GM21576 (cell line): Measurements from ENCODE around the gene SPDYE4.

ENCODE experiments used
- ATAC-seq: cut with Tn5 transposase; IDR thresholded peaks from one replicate; pipeline ENCODE4 v1.9.1; 2021; ENCODE audit warnings: mild to moderate bottlenecking, moderate library complexity; ENCODE audit not compliant: unreplicated experiment

SPDYE4 gene

DNA sequence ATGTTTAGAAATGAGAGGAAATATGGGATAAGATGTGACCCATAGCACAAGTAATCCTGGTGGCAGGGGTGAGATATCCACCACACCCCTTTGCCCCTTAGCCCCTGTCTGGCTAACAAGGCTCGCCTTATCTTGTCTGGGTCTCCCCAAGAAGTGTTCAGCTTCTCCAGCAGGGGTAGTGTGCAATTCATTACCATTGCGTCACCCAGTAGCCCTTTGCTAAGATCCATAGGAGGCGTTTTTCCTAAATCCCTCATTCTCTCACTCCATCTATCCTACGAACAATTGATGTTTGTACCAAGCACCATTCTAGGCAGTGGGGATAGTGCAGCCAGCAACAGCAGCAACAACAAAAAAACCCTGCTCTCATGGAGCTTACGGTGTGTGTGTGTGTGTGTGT is 44.5 kb downstream of the SPDYE4 start:
- ATAC-seq: no peak

- ATAC-seq: no peak
These were observed 45.0 kb downstream of the SPDYE4 start for GRCh38 chr17:8713315-8713714.

DNA sequence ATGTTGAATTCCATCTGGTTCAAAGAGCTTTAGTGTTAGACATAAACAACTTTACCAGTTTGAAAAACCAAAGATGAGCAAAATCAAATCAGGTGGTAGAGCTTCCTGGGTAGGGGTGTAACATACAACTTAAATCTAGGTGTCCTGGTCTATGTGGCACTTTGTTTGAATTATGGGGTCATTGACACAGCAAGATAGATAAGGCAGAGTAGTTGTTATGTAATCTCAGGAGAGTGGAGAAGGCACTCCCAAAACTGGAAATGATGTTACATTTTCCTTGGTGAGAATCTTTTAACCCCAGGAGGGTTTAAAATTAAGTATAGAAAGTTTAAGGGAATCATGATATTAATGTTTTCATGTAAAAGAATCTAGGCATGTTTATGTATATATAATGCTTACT is 45.6 kb downstream of the SPDYE4 start:
- no peak for ATAC-seq

DNA sequence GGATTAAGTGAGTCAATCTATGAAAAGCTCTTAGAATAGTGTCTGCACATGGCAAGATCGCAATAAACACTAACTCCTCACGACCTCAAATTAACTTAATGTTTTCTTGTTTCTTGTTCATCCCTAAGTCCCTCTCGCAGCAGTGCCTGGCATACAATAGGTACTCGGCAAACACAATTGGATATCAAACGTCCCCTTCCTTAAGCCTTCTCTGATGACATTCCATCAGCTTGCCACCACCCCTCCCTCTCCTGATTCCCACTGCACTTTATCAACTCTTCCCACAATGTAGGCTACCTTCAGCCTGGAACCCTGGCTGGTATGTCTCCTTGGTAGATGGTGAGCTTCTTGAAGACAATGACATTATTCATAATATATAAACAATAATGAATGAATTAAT is 47.1 kb downstream of the SPDYE4 start:
- ATAC-seq: no peak

GRCh38 chr17:8710813-8711212 is 47.5 kb downstream of the SPDYE4 start:
- no peak for ATAC-seq

GRCh38 chr17:8709006-8709405 is 49.3 kb downstream of the SPDYE4 start:
- ATAC-seq: no peak

DNA sequence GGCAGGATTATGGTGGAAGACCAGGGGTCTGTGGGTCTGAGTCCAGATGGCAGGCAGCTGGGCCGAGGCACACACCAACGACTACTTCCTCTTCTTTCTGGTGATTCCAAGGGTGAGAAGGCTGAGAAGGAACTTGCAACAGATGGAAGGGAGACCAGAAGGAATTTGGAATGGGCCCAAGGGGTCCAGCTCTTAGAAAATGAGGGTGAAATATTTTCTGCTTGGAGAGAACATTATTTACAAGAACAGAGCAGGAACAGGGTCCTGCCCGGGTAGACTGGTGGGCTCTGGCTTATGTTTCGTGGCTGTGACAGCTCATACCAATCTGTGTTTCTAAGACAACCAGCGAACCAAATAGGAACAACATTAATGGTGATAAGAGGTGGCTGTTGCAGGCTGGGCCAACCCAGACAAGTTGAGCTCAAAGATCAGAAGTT is 50.3 kb downstream of the SPDYE4 start:
- ATAC-seq: no peak

DNA sequence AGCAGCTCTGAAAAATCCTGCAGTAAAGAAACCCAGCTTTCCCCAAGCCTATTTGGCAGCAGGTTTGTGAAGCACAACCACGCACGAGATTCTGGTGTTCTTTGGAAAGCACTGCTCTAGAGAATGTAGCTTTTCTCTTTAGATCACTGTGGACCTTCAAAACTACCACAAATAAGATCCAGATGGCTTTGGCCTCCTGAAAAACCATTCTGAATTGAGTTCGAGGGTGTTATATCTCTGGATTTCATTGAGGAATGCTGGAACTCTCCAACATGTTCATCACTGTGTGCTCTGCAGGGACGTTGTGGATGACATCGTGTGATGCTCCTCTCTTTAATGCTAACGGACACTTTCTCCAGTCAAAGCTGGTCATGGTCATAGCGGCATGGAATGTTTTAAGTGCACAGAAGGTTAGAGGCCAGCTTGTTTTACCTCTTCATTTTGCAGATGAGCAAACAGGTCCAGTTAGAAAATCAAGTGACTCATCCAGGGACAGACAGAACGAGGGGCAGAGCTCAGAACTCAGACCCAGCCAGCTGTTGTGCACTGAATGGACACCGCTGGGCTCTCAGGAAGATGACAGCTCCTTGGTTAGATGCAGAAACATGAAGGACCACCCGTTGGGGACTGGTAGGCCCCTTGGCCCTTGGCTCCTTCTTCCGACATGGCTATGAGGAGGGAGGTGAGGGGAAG is 50.9 kb downstream of the SPDYE4 start:
- no peak for ATAC-seq

DNA sequence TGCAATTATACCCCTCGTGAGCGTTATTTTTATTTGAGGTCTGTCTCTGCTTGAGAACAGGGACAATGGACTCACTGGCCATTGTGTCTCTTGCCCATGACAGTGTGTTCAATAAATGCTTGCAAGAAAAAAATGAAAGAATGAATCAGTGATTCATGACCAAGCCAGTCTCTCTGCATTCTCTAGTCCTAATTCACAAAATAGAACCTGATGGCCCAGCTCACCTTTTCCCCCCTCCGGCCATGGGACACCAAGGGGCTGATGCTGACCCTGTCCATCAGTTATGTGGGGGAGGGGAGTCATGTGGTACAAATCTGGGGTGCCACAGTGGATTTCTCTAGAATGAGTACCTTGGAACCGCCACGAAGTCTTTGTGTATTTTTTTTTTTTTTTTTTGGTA is 51.9 kb downstream of the SPDYE4 start:
- no peak for ATAC-seq

DNA sequence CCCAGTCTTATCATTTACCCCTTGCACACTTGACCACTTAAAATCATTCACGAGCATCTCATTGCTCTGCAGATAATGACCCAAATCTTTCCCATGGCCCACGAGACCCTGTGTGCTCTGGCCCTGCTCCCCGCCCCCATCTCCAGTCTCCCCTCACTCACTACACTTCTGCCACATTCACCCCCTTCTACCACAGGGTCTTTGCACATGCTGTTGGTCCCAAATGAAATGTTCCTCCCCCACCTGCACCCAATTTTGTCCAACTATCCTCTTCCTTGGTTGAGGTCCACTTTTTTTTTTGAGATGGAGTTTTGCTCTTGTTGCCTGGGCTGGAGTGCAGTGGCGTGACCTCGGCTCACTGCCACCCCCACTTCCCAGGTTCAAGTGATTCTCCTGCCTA is 52.9 kb downstream of the SPDYE4 start:
- no peak for ATAC-seq

GRCh38 chr17:8703001-8703400 is 55.3 kb downstream of the SPDYE4 start:
- ATAC-seq: no peak

GRCh38 chr17:8701754-8702153 is 56.6 kb downstream of the SPDYE4 start:
- ATAC-seq: no peak

- no peak for ATAC-seq
These were observed 57.1 kb downstream of the SPDYE4 start for GRCh38 chr17:8701221-8701620.
